Gastroesophageal sphincter (tissue), 4 donors: ENCODE measurements around the gene TENM3. TPM values are rescaled to one million over a fixed set of nuclear protein-coding genes. Genes with fewer than 3 reads are reported as not detected.

Experiments
- ATAC-seq: fragments of 150-250 bp; one replicate; pipeline ENCODE4 v1.9.1; 2016; ENCODE audit warnings: mild to moderate bottlenecking, moderate library complexity
- H3K27ac ChIP-seq, 4 donors: fragments of 200-600 bp; sonication (generic) in 3 of 4; 1 replicate in 3 of 4; 2 replicates in 1 of 4; pipeline ENCODE4 v1.5.1; 2016 to 2019
- H3K27me3 ChIP-seq: fragments of 200-600 bp; sonication (generic); one replicate; pipeline ENCODE4 v1.5.1; 2019
- H3K36me3 ChIP-seq, 2 donors: fragments of 200-600 bp; sonication (generic); one replicate each; pipeline ENCODE4 v1.5.1; 2019; ENCODE audit warnings: control low read depth in 1 of 2
- H3K4me1 ChIP-seq, 3 donors: fragments of 200-600 bp; sonication (generic); 1 replicate in 2 of 3; 2 replicates in 1 of 3; pipeline ENCODE4 v1.5.1; 2016 to 2019; ENCODE audit warnings: control low read depth in 2 of 3
- H3K4me3 ChIP-seq, 2 donors: fragments of 200-600 bp; sonication (generic); one replicate each; pipeline ENCODE4 v1.5.1; 2019; ENCODE audit warnings: mild to moderate bottlenecking in 1 of 2, moderate library complexity in 1 of 2
- H3K9me3 ChIP-seq, 3 donors: fragments of 200-600 bp; sonication (generic); one replicate each; pipeline ENCODE4 v1.5.1; 2017 to 2019; ENCODE audit warnings: control low read depth in 2 of 3
- CTCF ChIP-seq, 4 experiments: fragments of 200-600 bp in 2 of 4; fragments of 450-650 bp in 2 of 4; sonication (generic) in 1 of 4; IDR thresholded peaks; one replicate each; pipeline ENCODE4 v1.5.1; 2017 to 2019; ENCODE audit warnings: antibody characterized with exemption in 4 of 4, mild to moderate bottlenecking in 2 of 4, moderate library complexity in 2 of 4
- EP300 ChIP-seq: sonication (generic); formaldehyde crosslinking; IDR thresholded peaks from one replicate; pipeline ENCODE4 v1.6.1; 2017; ENCODE audit warnings: antibody characterized with exemption, mild to moderate bottlenecking
- POLR2A ChIP-seq, 2 donors: fragments of 450-650 bp; IDR thresholded peaks; one replicate each; pipeline ENCODE4 v1.6.1; 2017; ENCODE audit warnings: antibody characterized with exemption in 2 of 2, mild to moderate bottlenecking in 2 of 2, moderate library complexity in 1 of 2
- POLR2AphosphoS5 ChIP-seq: sonication (generic); formaldehyde crosslinking; IDR thresholded peaks from one replicate; pipeline ENCODE4 v1.6.1; 2017; ENCODE audit warnings: antibody characterized with exemption
- WGBS, 2 donors: methylation state at CpG; one replicate each; pipeline ENCODE4 v1.1.5; 2018; ENCODE audit warnings: low coverage in 1 of 2; 5-methylcytosine and 5-hydroxymethylcytosine counted together
- total RNA-seq, 4 donors: library from RNA; depleted of rRNA; stranded (reverse); fragments of >200 nt; gene quantifications; one replicate each; pipeline ENCODE4 v1.1.0, GENCODE V29; 2016

The TENM3 gene
- total RNA-seq, 4 donors from 2014 or later: 8.2 to 39.9 (median 15.8) TPM

GRCh38 chr4:182447767-182448280, 204.6 kb downstream of the TENM3 start:
- Histone ChIP-seq H3K27me3 (peaks cover 37% of the 10 kb centered on the region), H3K36me3 (no peaks in the 10 kb centered on the region), H3K4me1 (peaks cover 0 to 25% (median 3%) of the 10 kb centered on the region in 3 donors), H3K4me3 (peak overlapping the region; percentile 66 to 77), H3K27ac (peak overlapping the region in 3 of 4 donors; percentile 82 to 88 (median 84)), H3K9me3 (no peaks in the 10 kb centered on the region)
- no peak for TF ChIP-seq POLR2AphosphoS5
- TF ChIP-seq EP300: no peak
- TF ChIP-seq POLR2A (IDR thresholded peaks at IDR 0.05): no peak
- TF ChIP-seq CTCF (IDR thresholded peaks at IDR 0.05): no peak
- WGBS, 2 donors: 24 to 25% methylated on average over 4 to 6 of the region's 25 CpGs
- ATAC-seq: no peak

GRCh38 chr4:182448281-182449151, 205.3 kb downstream of the TENM3 start:
- Histone ChIP-seq H3K27ac (peak overlapping the region in 3 of 4 donors; percentile 82 to 88 (median 84)), H3K36me3 (no peaks in the 10 kb centered on the region), H3K4me3 (peak overlapping the region; percentile 66 to 77), H3K9me3 (no peaks in the 10 kb centered on the region), H3K4me1 (peaks cover 0 to 25% (median 3%) of the 10 kb centered on the region in 3 donors), H3K27me3 (peaks cover 44% of the 10 kb centered on the region)
- TF ChIP-seq POLR2AphosphoS5 (peak; percentile 63), POLR2A (IDR thresholded peaks at IDR 0.05) (peak; percentile 20 to 55), CTCF (IDR thresholded peaks at IDR 0.05) (no peak)
- peak; percentile 98 for ATAC-seq
- no CpG with 5 or more reads among the region's 113 CpGs for WGBS, 2 donors

- no peak for TF ChIP-seq POLR2A (IDR thresholded peaks at IDR 0.05)
- no peak for TF ChIP-seq CTCF (IDR thresholded peaks at IDR 0.05)
- no peak for TF ChIP-seq POLR2AphosphoS5
Measured at GRCh38 chr4:182449186-182449929, 206.2 kb downstream of the TENM3 start.

GRCh38 chr4:182449930-182450439, 206.8 kb downstream of the TENM3 start:
- Histone ChIP-seq H3K27me3 (peaks cover 53% of the 10 kb centered on the region), H3K9me3 (no peaks in the 10 kb centered on the region), H3K4me3 (peak overlapping the region; percentile 66 to 77), H3K27ac (peak overlapping the region in 2 of 4 donors; percentile 82 to 88), H3K4me1 (peaks cover 0 to 34% (median 3%) of the 10 kb centered on the region in 3 donors), H3K36me3 (no peaks in the 10 kb centered on the region)
- ATAC-seq: no peak
- no peak for TF ChIP-seq EP300
- 5 to 10% methylated on average over 4 of the region's 4 CpGs for WGBS, 2 donors

More at GRCh38 chr4:182449186-182449929, 206.2 kb downstream of the TENM3 start:
- peak; percentile 22 for ATAC-seq
- H3K4me1 ChIP-seq: peaks cover 0 to 33% (median 3%) of the 10 kb centered on the region in 3 donors
- H3K9me3 ChIP-seq: no peaks in the 10 kb centered on the region
- 1 to 2% methylated on average over 4 to 15 of the region's 34 CpGs for WGBS, 2 donors
- no peaks in the 10 kb centered on the region for H3K36me3 ChIP-seq
- peak overlapping the region in 3 of 4 donors; percentile 82 to 88 (median 84) for H3K27ac ChIP-seq
- peaks cover 53% of the 10 kb centered on the region for H3K27me3 ChIP-seq
- H3K4me3 ChIP-seq: peak overlapping the region; percentile 66 to 77

- 72 to 80% methylated on average over 4 of the region's 4 CpGs for WGBS, 2 donors
- no peak for TF ChIP-seq POLR2A (IDR thresholded peaks at IDR 0.05)
- TF ChIP-seq EP300: no peak
- no peak for TF ChIP-seq POLR2AphosphoS5
- no peak for TF ChIP-seq CTCF (IDR thresholded peaks at IDR 0.05)
- Histone ChIP-seq H3K36me3 (no peaks in the 10 kb centered on the region), H3K27ac (no peak overlapping the region), H3K4me1 (peaks cover 0 to 34% (median 3%) of the 10 kb centered on the region in 3 donors), H3K27me3 (peaks cover 53% of the 10 kb centered on the region), H3K4me3 (no peak overlapping the region), H3K9me3 (no peaks in the 10 kb centered on the region)
- no peak for ATAC-seq
Measured at GRCh38 chr4:182451441-182451840, 208.2 kb downstream of the TENM3 start.
